H1 (cell line): ENCODE results near the gene ATP2A3.

ENCODE experiments used
- ASH2L ChIP-seq: fragments of 200-600, 300-600 bp; sonication (generic); IDR thresholded peaks from one replicate; pipeline ENCODE4 v1.7.1; 2017; ENCODE audit warnings: low read length
- EZH2 ChIP-seq: fragments of 200-600 bp; sonication (generic); IDR thresholded peaks from 2 replicates; pipeline ENCODE4 v1.7.1; 2012; ENCODE audit warnings: low read depth, mild to moderate bottlenecking, moderate library complexity, low read length, inconsistent platforms; ENCODE audit not compliant: severe bottlenecking
- JUND ChIP-seq: IDR thresholded peaks from 2 replicates; pipeline ENCODE4 v1.6.1; 2011; ENCODE audit warnings: mild to moderate bottlenecking, improper control_type of control experiment, low read length
- KDM5A ChIP-seq: fragments of 200-600 bp; IDR thresholded peaks from 2 replicates; pipeline ENCODE4 v1.7.1; 2012; ENCODE audit warnings: mild to moderate bottlenecking, low read length, inconsistent platforms, mixed read lengths
- POLR2AphosphoS5 ChIP-seq: IDR thresholded peaks from 2 replicates; pipeline ENCODE4 v1.6.1; 2011; ENCODE audit warnings: low read depth, low read length
- RXRA ChIP-seq: IDR thresholded peaks from 2 replicates; pipeline ENCODE4 v1.6.1; 2011; ENCODE audit warnings: low read depth, mild to moderate bottlenecking, low read length, moderate library complexity; ENCODE audit not compliant: insufficient read depth
- TCF12 ChIP-seq: IDR thresholded peaks from 2 replicates; pipeline ENCODE4 v1.6.1; 2011; ENCODE audit warnings: low read depth, mild to moderate bottlenecking, low read length
- TF ChIP-seq, protein P1 (sequence below), 3 experiments: IDR thresholded peaks; 1 replicate in 2 of 3; 2 replicates in 1 of 3; pipeline versions ENCODE4 v1.5.1 to v1.6.1; 2011; ENCODE audit warnings: low read length in 3 of 3, mild to moderate bottlenecking in 3 of 3, inconsistent platforms in 2 of 3, low read depth in 1 of 3, moderate library complexity in 1 of 3; ENCODE audit not compliant: insufficient read depth in 1 of 3; ENCODE audit errors: control extremely low read depth in 1 of 3
- TF ChIP-seq, protein P2 (sequence below): IDR thresholded peaks from 2 replicates; pipeline ENCODE4 v1.6.1; 2011; ENCODE audit warnings: low read length, improper control_type of control experiment

DNA sequence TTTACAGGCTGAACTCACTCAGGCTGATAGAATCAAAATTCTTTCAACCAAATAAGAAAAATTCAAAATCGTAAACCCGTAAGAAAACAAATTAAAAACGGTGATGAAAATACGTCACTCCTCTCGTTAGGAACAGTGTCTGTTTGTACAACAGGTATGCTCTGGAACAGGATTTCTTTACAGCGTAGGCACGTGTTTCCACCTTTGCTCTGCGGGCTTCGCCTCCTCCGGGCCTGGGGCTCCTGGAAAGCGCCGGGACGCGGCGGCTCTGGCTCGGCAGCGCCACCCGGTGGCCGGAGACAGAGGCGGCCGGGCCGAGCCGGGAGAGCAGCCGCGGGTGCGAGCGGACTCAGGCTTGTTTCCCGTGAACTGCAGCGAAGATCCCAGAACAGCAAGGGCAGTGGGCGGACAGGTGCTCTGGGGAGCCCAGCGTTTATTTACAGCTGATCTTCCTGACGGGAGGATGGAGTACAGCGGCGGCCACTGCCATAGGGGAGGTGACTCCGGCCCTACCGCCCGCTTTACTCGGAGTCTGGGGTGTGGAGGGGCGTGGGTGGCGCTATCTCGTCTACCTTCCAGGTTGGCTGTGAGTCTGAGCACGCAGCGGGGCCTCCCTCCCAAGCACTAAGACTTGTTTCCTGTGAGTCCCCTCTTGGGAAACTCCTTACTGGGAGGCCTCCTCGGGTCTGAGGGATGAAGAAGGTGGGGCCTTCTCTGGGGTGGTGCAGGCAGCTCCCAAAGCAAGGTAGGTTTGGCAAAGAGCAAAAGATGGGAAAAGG, 40.5 kb upstream of the ATP2A3 start:
- TF ChIP-seq, protein P1, sequence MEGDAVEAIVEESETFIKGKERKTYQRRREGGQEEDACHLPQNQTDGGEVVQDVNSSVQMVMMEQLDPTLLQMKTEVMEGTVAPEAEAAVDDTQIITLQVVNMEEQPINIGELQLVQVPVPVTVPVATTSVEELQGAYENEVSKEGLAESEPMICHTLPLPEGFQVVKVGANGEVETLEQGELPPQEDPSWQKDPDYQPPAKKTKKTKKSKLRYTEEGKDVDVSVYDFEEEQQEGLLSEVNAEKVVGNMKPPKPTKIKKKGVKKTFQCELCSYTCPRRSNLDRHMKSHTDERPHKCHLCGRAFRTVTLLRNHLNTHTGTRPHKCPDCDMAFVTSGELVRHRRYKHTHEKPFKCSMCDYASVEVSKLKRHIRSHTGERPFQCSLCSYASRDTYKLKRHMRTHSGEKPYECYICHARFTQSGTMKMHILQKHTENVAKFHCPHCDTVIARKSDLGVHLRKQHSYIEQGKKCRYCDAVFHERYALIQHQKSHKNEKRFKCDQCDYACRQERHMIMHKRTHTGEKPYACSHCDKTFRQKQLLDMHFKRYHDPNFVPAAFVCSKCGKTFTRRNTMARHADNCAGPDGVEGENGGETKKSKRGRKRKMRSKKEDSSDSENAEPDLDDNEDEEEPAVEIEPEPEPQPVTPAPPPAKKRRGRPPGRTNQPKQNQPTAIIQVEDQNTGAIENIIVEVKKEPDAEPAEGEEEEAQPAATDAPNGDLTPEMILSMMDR (IDR thresholded peaks at IDR 0.05; ENCODE audit: control extremely low read depth in 1 of 3, insufficient read depth in 1 of 3, low read depth in 1 of 3, low read length in 3 of 3): peak; percentile 86 to 96 (median 89)
- no peak for TF ChIP-seq POLR2AphosphoS5
- TF ChIP-seq EZH2: no peak
- TF ChIP-seq KDM5A: no peak
- no peak for TF ChIP-seq TCF12
- TF ChIP-seq ASH2L: no peak
- TF ChIP-seq, protein P2, sequence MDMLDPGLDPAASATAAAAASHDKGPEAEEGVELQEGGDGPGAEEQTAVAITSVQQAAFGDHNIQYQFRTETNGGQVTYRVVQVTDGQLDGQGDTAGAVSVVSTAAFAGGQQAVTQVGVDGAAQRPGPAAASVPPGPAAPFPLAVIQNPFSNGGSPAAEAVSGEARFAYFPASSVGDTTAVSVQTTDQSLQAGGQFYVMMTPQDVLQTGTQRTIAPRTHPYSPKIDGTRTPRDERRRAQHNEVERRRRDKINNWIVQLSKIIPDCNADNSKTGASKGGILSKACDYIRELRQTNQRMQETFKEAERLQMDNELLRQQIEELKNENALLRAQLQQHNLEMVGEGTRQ: peak; percentile 43; the same call in 1 of the 2 replicates
- TF ChIP-seq RXRA: no peak
- no peak for TF ChIP-seq JUND
